BLaER1 treated with 17β-estradiol and CSF1 and Interleukin-3, amounts not matched to agents 10 nM and 100 nM (cell line): Measurements from ENCODE around the gene WASF2.

Experiments used
- H3K27ac ChIP-seq, 11 experiments: shearing (Covaris generic); formaldehyde crosslinking; 2 replicates each; pipeline ENCODE4 v1.8.1; 2022
- H3K27me3 ChIP-seq, 11 experiments: shearing (Covaris generic); formaldehyde crosslinking; 2 replicates each; pipeline ENCODE4 v1.8.1; 2022
- H3K36me3 ChIP-seq, 11 experiments: shearing (Covaris generic); formaldehyde crosslinking; 2 replicates each; pipeline ENCODE4 v1.8.1; 2022
- H3K4me1 ChIP-seq, 10 experiments: shearing (Covaris generic); formaldehyde crosslinking; 2 replicates each; pipeline ENCODE4 v1.8.1; 2022
- H3K4me2 ChIP-seq, 11 experiments: shearing (Covaris generic); formaldehyde crosslinking; 2 replicates each; pipeline ENCODE4 v1.8.1; 2022
- H3K4me3 ChIP-seq, 10 experiments: shearing (Covaris generic); formaldehyde crosslinking; 2 replicates each; pipeline ENCODE4 v1.8.1; 2022
- H3K9ac ChIP-seq, 11 experiments: shearing (Covaris generic); formaldehyde crosslinking; 2 replicates each; pipeline ENCODE4 v1.8.1; 2022
- H3K9me3 ChIP-seq, 11 experiments: shearing (Covaris generic); formaldehyde crosslinking; replicated peaks in 1 of 11; 2 replicates each; pipeline ENCODE4 v1.8.1; 2022
- H4K20me1 ChIP-seq, 11 experiments: shearing (Covaris generic); formaldehyde crosslinking; 2 replicates each; pipeline ENCODE4 v1.8.1; 2022
- Cebpa-rat ChIP-seq, 11 experiments: shearing (Covaris generic); IDR thresholded peaks; 2 replicates each; pipeline ENCODE4 v1.8.1; 2022

Gene WASF2

DNA sequence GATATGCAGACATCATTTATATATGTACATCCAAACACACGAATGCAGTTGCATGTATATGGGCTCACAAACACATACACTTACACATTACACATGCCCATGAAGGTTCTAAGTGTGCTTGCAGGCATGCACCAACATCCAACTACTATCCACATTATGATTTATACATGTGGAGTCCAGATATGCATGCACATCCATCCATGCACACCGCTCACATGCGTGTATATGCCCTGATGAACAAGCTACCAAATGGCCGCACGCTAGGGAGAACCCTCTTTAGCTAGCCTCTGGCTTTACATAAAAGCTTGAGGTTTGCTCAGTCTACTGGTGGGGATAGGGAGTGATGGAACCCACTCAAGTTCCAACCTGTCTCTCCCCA, 89.0 kb downstream of the WASF2 start:
- TF ChIP-seq Cebpa-rat (IDR thresholded peaks at IDR 0.05), result no peak
- Histone ChIP-seq H3K4me2 (peak overlapping the region in 4 of 11 experiments; percentile 74 to 92 (median 90); a peak in 7 of 22 replicates), H3K36me3 (peaks cover 0 to 7% (median 0%) of the 10 kb centered on the region in 11 experiments; a peak in 5 of 22 replicates), H3K27ac (no peak overlapping the region), H3K27me3 (no peaks in the 10 kb centered on the region), H3K4me3 (no peak overlapping the region), H3K9me3 (no peaks in the 10 kb centered on the region), H3K9ac (no peak overlapping the region; a peak in 1 of 22 replicates), H3K4me1 (peaks cover 50 to 86% (median 70%) of the 10 kb centered on the region in 10 experiments), H4K20me1 (peaks cover 0 to 61% (median 10%) of the 10 kb centered on the region in 11 experiments; a peak in 9 of 22 replicates)

DNA sequence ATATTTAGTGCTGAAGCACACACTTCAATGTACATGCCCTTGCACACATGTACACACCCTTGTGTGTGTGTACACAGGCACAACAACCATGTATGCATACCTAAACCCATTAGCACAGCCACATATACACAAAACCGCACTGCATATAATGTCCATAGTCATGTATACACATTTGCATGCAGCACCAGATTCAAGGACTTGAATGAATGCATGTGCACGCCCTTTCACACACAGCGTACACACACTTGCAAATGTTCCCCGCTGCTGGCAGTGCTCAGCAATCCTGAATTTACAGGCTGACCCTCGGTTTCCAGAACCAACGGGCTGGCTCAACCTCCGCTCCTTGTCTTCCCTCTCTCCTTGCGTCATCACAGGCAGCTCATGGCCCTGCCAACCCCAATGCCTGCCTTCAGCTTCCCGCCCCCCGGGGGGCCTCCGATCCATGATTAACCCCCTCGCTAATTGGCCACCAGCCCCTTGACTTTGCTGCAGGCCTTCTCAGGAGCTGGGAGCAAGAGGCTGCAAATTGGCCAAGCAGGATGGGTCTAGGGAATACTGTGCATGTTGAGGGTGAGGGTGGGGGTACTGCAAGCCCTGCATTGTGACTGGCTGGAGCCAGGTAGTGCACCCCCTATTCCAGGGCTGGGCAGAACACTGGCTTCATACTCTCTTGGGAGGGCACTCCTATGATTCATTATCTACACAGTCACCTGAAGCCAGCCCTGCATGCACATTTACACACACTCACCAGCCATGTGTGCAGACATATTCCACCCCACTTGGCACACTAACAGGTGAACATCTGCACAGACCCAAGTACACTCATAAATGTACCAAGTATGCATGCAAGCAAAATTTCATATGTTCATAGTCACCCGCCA, 89.6 kb downstream of the WASF2 start:
- Histone ChIP-seq H4K20me1 (peaks cover 0 to 56% (median 10%) of the 10 kb centered on the region in 11 experiments; a peak in 9 of 22 replicates), H3K4me2 (no peak overlapping the region), H3K27me3 (no peaks in the 10 kb centered on the region), H3K9me3 (no peaks in the 10 kb centered on the region), H3K27ac (no peak overlapping the region), H3K4me3 (no peak overlapping the region), H3K4me1 (peaks cover 47 to 86% (median 66%) of the 10 kb centered on the region in 10 experiments), H3K36me3 (peaks cover 0 to 5% (median 0%) of the 10 kb centered on the region in 11 experiments; a peak in 3 of 22 replicates), H3K9ac (no peak overlapping the region)
- TF ChIP-seq Cebpa-rat (IDR thresholded peaks at IDR 0.05), result no peak

DNA sequence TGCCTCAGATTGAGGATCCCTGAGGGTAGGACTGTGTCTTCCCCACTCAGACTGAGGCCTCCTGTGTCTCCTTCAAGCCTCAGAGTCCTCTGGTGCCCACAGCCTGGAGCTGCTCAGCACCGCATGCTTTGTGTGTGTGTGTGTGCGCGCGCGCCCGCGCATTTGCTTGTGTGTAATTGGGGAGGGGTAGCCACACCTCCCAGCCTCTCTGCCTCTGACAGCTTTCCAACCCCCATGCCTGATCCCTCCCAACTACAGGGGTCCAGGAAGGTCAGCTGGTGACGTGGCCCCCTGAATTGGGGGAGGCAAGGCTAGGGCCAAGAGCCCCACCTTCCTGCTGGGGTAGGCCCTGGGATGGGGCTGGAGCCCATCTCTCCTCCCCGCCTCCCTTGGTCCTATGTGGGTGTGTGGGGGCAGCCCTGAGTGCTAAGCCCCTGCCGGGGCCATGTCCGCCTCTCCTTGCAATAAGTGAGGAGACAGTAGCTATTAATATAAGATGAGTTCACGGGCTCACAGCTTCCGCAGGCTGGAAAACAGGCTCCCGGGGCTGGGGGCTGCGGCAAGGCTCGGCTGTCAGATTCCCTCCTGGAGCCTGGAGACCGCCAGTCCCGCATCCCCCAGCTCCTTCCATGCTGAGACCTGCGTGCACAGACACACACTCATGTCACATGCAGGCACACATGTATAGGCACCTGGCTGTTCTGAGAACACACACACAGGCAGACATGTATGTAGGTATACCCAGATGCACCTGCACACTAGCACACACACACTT, 90.5 kb downstream of the WASF2 start:
- peak overlapping the region in 7 of 11 experiments; percentile 2 to 44 (median 16); a peak in 5 of 22 replicates for H3K27ac ChIP-seq
- no peak overlapping the region for H3K4me2 ChIP-seq
- H3K9me3 ChIP-seq, result no peaks in the 10 kb centered on the region
- peaks cover 0 to 47% (median 8%) of the 10 kb centered on the region in 11 experiments; a peak in 9 of 22 replicates for H4K20me1 ChIP-seq
- H3K4me3 ChIP-seq, result no peak overlapping the region
- no peaks in the 10 kb centered on the region; a peak in 2 of 22 replicates for H3K36me3 ChIP-seq
- peaks cover 38 to 77% (median 58%) of the 10 kb centered on the region in 10 experiments for H3K4me1 ChIP-seq
- no peak for TF ChIP-seq Cebpa-rat (IDR thresholded peaks at IDR 0.05)
- H3K27me3 ChIP-seq, result no peaks in the 10 kb centered on the region
- peak overlapping the region in 7 of 11 experiments; percentile 0 to 46 (median 36); a peak in 4 of 22 replicates for H3K9ac ChIP-seq

DNA sequence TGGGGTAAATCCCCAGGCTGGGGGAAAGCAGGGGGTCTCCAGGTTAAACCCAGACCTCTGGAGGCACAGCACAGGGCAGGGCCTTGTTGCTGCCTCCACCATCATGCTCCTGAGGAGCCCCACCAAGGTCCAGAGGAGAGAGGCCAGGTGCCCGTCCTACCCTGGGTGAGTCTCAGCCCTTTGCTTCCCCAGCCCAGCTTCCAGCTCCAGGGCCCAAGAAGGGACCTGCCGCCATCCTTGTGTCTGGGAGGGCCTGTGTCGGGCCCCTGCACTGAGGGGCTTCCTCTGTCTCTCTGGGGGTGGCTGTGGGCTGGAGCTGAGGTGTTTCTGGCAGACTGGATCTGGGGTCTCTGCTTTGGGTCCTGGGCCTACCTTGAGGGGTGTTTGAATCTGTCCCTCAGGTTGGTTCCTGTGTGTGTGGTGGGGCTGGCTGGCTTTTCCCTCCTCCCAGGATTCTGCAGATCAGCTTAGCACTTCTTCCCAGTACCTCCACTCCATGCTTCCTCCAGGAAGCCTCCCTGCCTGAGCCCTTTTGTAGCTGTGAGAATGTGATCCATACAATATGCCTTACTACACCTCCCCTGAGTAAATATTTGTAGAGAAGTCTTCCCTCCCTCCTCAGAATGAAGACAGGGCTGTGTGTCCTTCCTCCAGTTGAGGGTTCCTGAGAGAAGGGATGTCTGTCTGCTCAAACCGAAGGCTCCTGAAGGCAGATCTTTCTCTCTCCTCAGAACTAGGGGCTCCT, 91.4 kb downstream of the WASF2 start:
- Histone ChIP-seq H3K4me1 (peaks cover 29 to 70% (median 50%) of the 10 kb centered on the region in 10 experiments), H3K27ac (peak overlapping the region in 7 of 11 experiments; percentile 2 to 44 (median 18); a peak in 9 of 22 replicates), H3K9me3 (no peaks in the 10 kb centered on the region), H4K20me1 (peaks cover 0 to 39% (median 0%) of the 10 kb centered on the region in 11 experiments; a peak in 6 of 22 replicates), H3K4me3 (no peak overlapping the region), H3K9ac (peak overlapping the region in 8 of 11 experiments; percentile 0 to 46 (median 24); a peak in 11 of 22 replicates), H3K27me3 (no peaks in the 10 kb centered on the region), H3K36me3 (no peaks in the 10 kb centered on the region; a peak in 2 of 22 replicates), H3K4me2 (peak overlapping the region in 2 of 11 experiments; percentile 21 to 39; a peak in 2 of 22 replicates)
- no peak for TF ChIP-seq Cebpa-rat (IDR thresholded peaks at IDR 0.05)

DNA sequence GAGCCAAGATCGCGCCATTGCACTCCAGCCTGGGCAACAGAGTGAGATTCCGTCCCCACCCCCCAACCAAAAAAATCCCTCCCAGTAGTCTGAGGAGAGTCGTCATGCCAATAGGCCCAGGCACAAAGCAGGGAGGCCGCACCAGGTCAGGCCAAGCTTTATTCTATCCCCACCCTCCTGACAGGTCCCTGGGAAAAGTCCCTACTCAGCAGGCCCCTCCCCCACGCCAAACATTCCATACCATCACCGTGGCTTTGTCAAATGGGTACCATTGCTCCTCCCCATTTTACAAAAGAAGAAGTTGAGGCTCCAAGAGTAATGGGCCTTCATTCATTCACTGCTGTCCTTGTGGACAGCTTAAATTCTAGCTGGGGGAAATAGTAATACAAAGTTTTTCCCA, 92.2 kb downstream of the WASF2 start:
- Histone ChIP-seq H3K4me1 (peaks cover 26 to 70% (median 45%) of the 10 kb centered on the region in 10 experiments), H3K27me3 (no peaks in the 10 kb centered on the region), H3K9me3 (no peaks in the 10 kb centered on the region), H3K4me3 (no peak overlapping the region), H4K20me1 (peaks cover 0 to 31% (median 0%) of the 10 kb centered on the region in 11 experiments; a peak in 5 of 22 replicates), H3K4me2 (peak overlapping the region in 3 of 11 experiments; percentile 5 to 39 (median 21); a peak in 3 of 22 replicates), H3K27ac (no peak overlapping the region), H3K9ac (peak overlapping the region in 1 of 11 experiments; percentile 46; a peak in 1 of 22 replicates), H3K36me3 (no peaks in the 10 kb centered on the region; a peak in 2 of 22 replicates)
- no peak for TF ChIP-seq Cebpa-rat (IDR thresholded peaks at IDR 0.05)

DNA sequence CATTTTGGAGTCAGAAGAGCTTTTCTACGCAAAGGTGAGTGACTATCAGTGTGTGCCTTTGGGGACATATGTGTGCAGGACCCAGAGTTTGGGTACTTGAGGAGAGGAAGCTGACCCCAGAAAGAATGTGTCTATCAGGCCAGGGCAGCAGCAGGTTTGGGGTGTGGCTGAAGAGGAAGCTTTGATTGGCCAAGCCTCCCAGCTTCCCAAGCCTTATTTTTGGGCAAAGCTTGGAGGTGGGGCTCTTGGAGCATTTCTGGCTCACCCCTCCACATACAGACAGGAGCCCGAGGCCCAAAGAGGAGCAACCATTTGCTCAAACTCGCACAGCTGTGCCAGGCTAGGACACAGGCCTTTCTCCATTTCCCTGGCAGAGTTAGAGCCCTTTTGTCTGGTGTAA, 92.9 kb downstream of the WASF2 start:
- no peak overlapping the region for H3K4me3 ChIP-seq
- no peaks in the 10 kb centered on the region for H3K9me3 ChIP-seq
- no peaks in the 10 kb centered on the region; a peak in 2 of 22 replicates for H3K36me3 ChIP-seq
- no peaks in the 10 kb centered on the region for H3K27me3 ChIP-seq
- peaks cover 0 to 26% (median 0%) of the 10 kb centered on the region in 11 experiments; a peak in 5 of 22 replicates for H4K20me1 ChIP-seq
- H3K4me1 ChIP-seq, result peaks cover 24 to 67% (median 44%) of the 10 kb centered on the region in 10 experiments
- H3K27ac ChIP-seq, result no peak overlapping the region
- TF ChIP-seq Cebpa-rat (IDR thresholded peaks at IDR 0.05), result no peak
- peak overlapping the region in 2 of 11 experiments; percentile 1 to 33; a peak in 3 of 22 replicates for H3K4me2 ChIP-seq
- H3K9ac ChIP-seq, result no peak overlapping the region; a peak in 1 of 22 replicates

DNA sequence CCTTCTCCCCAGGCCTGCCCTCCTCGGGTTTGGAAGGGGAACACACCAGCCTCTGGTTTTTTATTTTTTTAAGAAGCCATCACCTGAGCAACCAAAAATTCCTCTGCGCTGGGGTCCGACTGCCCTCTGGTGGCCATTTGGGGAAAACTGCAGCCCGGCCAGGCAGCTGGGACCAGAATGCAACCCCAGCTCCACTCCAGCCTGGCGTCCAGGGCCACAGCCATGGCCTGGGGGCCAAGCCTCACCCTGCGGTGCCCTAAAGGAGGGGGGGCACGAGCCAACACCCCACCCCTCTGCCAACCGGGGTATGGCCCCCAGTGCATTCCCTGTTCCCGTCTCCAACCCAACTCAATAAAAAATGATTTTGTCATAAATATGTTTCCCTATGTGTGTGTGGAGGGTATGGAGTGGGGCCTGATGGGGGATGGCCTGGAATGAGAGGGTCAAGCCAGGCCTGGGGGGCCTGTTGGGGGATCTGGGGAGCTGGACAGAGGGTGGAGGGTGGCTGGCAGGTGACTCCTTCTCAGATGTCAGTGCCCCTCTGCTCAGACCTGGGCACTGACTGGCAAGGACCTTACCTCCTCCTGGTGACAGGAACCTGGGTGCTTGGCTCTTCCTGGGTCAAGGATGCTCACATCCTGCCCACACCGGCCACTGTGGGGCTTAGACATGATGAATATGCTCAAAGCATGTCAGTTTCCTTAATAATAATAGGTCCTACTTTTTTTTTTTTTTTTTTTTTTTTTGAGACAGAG, 94.3 kb downstream of the WASF2 start:
- no peak for TF ChIP-seq Cebpa-rat (IDR thresholded peaks at IDR 0.05)

More for the DNA sequence above, 94.3 kb downstream of the WASF2 start:
- Histone ChIP-seq H3K4me3 (no peak overlapping the region), H4K20me1 (peaks cover 0 to 17% (median 0%) of the 10 kb centered on the region in 11 experiments; a peak in 5 of 22 replicates), H3K36me3 (no peaks in the 10 kb centered on the region), H3K9me3 (no peaks in the 10 kb centered on the region), H3K27ac (peak overlapping the region in 2 of 11 experiments; percentile 11 to 18; a peak in 1 of 22 replicates), H3K27me3 (no peaks in the 10 kb centered on the region), H3K4me2 (no peak overlapping the region), H3K4me1 (peaks cover 25 to 64% (median 43%) of the 10 kb centered on the region in 10 experiments), H3K9ac (peak overlapping the region in 1 of 11 experiments; percentile 29; a peak in 1 of 22 replicates)
